Fibroblast of skin of left quadriceps (primary cell): ENCODE results near the gene TUBA3E.
"Not testable (repeated sequence)": the region's sequence is repeated elsewhere in the genome, so short reads cannot be mapped to it uniquely, and the experiment has no call there.

Experiments
- DNase-seq, 2 experiments: peaks; one replicate each; pipeline ENCODE4 v3.0.0-alpha.2; 2013; ENCODE audit warnings: low read depth in 2 of 2

Gene TUBA3E

DNA sequence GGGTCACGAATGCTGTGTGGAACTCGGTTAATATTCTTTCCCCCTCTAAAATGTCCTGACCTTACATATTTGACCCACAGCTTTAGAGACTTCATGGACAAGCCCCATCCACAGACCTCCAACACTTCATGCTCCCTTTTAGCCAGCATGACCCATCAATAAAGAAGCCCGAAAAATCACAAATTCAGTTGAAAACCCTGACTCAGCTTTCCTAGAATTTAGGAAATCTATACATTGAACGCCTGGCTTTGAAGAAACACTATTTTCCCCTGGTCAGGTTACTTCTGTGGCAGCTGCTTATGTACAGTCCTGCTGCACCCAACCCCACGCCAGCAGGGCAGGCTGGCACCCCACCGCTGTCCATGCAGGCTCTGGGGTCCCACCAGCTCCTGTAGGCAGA lies 6.9 kb downstream of the TUBA3E start:
- not testable (repeated sequence) for DNase-seq

DNA sequence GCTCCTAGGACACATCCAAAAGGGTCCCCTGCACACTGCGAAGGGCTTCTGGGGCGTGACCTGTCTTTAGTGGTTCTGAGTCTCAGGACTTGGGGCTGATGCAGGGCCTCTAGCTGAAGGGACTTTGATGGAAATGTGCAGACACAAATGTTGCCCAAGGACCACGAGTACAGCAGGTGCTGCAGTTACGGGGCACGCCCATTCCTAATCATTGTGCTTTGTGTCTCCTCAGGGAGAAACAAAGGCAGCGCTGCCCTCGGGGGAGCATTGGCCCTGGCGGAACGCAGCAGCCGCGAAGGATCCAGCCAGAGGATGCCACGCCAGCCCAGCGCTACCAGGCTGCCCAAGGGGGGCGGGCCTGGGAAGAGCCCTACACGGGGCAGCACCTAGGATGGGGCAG lies 8.0 kb downstream of the TUBA3E start:
- DNase-seq: no peak

DNA sequence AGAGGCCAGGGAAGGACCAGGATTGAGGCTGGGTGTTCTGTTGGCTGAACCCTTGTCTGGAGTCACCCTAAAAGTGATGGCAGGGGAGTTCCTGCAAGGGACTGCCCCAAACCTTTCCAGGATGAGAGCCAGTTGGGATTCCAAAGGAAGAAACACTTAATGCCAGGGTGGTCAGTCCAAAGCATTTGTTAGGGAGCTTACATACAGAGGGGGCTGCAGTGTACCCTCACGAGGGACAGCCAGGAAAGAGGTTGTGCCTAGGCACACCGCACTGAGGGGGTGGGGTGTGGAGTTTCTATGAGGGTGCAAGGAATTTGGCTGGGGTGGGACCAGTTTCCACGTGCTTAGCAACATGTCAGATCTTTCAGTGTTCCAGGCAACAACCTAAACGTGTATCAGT lies 9.3 kb downstream of the TUBA3E start:
- DNase-seq: not testable (repeated sequence)

DNA sequence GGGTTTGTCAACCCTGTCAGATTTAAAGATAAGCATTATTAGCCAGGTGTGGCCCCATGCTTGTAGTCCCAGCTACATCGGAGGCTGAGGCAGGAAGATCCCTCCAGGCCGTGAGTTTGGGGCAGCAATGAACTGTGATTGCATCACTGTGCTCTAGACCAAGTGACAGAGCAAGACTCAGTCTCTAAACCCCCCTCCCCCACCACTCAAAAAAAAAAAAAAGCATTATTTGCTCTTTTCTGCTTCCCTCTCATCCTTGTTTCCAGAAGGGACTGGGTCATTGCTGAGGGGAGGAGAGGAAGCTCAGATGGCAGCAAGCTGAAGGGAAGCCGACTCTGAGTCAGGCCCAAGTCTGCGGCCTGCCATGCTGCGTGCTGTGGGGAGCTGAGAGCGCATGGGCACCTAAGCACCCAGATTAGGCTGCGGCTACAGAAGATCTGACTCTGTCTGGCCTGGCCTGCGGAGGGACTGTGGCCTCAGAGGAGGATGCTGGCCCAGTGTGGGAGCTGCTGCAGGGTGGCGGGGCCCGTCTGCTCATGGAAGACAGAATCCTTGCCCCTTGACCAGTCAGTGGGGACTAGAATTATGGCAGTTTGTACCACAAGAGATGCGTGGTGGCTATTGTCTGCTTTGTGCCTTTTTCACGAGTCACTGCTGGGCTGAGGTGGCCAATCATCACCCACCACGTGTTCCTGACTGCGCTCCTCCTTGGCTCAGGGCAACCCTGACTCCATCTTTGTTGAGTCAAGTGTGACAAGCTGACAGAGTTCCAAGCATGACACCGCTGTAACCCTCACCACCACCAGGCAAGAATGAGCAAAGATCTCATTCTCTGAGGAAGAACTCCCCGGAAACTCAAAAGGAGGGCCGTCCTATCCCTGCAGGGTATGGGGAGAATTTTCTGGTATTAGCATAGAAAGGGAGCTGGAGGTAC lies 10.1 kb downstream of the TUBA3E start:
- DNase-seq: not testable (repeated sequence)

DNA sequence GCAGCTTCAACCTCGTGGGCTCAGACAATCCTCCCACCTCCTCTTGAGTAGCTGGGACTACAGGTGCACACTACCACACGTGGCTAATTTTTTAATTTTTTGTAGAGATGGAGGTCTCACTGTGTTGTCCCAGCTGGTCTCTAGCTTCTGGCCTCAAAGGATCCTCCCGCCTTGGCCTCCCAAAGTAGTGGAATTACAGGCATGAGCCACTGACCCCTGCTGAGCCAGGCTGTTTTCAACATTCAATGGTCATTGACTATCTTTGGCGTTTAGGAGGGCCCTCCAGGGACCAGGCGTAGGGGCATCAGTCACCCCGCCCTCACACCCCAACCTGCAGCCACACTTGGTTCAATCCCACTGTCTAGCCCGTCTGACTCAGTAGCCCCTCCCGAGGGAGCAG lies 11.0 kb downstream of the TUBA3E start:
- DNase-seq: no peak

DNA sequence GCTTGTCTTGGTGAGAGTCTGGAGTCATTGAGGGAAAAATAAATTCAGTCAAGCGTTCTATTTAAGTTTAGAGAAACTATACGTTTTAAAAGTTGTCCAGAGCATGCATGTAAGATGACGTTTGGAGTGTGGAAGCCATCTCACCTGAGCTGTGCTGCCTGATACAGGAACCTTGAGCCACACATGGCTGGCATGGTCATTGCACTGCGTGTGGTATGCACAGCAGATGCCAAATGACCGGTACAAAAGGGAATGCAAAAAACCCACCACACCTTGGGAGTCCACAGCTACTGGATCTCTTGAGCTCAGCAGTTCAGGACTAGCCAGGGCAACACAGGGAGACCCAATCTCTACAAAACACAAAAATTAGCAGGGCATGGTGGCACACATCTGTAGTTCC lies 11.8 kb downstream of the TUBA3E start:
- no peak for DNase-seq

DNA sequence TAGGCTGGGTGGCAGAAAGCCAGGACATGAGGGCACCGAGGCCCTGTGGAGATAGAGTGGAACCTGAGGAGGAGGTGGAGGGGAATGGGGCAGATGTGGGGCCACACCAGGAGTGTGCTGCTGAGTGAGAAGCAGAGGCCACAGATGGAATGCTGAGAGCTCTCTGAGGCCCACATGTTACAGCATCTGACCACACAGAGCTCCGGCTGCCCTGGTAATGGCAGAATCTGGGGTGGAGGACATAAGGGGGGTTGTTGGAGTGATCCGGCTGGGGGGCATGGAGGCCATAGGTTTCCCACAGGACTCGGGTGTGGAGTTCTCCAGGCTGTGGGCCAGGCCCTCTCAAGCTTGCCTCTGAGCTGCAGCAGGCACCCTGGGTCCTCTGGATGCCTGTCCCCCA lies 12.3 kb downstream of the TUBA3E start:
- DNase-seq: no peak

DNA sequence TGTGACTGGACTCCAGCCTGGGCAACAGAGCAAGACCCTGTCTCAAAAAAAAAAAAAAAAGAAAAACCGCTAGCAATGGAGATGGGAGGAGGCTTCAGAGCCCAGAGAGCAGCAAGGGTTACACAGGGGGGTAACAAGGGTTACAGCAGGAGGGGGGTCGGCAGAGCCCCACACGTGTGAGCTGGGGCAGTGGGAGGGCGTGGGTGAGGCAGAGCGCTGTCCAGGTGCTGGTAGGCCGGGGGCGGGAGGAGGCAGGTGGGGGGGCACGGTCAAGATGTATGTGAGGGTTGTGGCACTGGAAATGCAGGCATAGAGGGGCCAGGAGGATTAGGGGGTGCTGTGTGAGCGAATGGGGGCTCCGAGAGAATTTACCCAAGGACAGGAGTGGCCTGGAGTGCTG lies 12.8 kb downstream of the TUBA3E start:
- no peak for DNase-seq

DNA sequence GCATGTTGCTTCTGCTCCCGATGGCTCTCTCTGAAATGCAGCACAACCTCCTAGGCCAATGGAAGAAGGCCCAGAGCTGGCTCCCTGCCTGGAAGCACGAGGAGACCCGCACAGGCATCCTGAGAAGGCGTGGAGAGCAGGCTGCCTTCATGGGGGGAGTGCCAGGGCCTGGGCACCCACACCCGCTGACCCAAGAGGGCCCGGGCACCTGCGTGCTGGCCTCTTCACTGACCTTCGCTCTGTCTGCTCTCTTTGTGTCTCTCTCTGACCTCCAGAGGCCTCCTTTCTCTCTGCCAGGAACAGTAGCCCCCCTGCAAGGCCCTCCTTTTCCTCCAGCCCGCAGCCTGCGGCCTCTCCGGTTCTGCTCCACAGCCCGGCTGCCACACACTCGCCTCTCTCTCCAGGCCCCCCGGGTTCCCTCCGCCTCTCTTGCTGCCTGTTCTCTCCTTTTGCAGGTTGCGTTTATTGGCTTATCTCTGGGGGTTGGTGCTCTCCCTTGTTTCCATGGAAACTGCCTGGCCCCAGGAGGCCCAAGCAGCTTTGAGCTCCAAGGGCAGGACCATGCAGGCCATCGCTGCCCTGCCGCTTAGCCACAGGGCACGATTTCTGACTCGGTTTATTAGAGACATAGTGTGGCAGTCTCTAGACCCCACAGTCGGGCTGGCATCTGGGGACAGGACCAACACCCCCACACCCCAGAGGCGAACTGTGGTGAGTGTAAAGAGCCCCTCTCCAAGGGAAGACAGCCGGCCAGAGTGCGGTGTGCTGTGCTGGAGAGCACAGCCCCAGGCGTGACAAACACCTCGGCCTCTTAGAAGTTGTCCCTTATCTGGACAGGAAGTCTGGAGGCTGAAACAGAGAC lies 14.5 kb downstream of the TUBA3E start:
- peak; percentile 7 to 8 for DNase-seq

DNA sequence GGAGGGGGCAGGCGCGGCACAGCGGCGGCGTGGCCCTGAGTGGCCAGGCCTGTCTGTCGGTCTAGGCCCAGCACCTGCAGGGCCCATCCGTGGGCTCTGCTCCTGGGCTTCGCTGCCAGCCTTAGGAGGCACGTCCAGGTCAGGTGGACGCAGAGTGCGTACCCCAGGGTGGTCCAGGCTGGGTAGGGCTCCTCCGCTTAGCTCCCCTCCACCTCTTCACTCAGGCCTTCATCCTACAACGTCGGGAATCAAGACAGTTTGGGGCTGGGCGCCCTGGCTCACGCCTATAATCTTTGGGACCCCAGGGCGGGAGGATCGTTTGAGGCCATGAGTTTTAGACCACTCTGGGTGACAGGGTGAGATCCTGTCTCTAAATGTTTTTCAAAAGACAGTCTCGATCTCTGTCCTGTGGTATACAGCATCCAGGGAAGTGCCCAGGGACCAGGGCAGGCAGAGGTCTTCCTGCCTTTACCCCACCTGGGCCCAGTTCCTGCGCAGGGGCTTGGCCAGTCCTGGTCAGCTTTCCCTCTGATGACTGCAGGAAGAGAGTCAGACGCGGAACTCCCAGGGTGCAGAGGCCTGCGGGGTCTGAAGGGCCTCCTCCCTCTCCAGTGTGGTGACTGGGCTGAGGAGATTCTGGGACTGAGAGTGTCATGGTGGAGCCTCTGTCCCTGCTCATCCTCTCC lies 15.3 kb downstream of the TUBA3E start:
- DNase-seq: not testable (repeated sequence)

DNA sequence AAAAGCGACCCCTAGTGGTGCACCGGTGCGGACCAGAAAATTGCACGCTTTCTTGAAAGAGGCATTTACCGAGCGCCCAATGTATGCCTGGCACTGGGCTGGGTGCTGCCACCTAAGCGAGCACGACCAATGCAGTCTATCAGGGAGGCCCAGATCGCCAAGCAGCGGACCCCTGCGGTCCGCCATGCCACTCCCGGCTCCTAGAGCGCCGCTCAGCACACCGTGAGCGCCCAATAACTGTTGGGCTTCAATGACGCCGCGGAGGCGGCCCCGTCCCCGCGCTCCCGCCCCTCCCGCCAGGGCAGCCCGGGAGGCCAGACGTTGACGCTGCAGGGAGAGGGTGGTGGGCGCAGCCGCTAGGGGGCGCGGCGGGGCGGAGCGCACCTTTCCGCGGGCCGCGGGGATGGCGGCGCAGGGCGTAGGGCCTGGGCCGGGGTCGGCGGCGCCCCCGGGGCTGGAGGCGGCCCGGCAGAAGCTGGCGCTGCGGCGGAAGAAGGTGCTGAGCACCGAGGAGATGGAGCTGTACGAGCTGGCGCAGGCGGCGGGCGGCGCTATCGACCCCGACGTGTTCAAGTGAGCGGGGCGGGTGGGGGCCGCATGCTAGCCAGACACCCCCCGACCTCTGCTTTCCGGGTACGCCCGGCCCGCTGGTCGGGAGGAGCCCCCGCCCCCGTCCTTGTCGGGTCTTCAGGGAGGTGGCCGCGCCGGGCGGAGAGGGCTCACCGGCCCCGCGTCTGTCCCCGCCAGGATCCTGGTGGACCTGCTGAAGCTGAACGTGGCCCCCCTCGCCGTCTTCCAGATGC lies 16.2 kb downstream of the TUBA3E start, which contains the start of gene MZT2B:
Gene MZT2B, plus strand, starts transcription at position 383 of the 803 bp plus-strand sequence. Its CDS starts 21 bp downstream, at position 404.
- DNase-seq: peak; percentile 68 to 69

DNA sequence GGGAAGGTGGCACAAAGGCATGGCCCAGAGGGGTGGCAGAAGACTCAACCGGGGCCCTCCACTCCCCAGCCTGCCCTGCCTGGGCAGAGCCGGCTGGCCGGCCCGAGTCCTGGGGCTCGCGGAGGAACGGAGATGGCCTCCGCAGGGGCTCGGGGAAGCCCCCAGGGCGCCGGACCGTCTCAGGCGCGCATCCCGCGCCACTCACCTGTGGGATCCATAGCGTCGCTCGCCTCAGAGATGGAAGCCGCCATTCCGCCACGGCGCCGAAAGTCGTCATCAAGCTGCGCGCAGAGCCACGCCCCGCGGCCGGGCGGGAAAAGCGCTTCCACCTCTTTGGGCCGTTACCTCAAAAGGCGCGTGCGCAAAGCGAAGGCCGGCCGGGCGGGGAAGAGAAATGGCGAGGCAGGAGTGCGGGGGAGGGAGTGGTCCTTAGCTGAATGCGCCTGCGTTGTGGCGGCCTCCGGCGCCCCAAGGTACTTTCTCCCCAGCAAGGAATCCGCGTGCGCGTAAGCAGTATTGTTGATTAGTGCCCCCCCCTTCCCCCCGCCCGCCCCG lies 16.8 kb downstream of the TUBA3E start, which contains the start of gene SMPD4:
Gene SMPD4, minus strand, starts transcription at position 278 of the 555 bp plus-strand sequence. CDS start 5,010 bp downstream, outside the sequence.
- DNase-seq: peak; percentile 93 to 94

DNA sequence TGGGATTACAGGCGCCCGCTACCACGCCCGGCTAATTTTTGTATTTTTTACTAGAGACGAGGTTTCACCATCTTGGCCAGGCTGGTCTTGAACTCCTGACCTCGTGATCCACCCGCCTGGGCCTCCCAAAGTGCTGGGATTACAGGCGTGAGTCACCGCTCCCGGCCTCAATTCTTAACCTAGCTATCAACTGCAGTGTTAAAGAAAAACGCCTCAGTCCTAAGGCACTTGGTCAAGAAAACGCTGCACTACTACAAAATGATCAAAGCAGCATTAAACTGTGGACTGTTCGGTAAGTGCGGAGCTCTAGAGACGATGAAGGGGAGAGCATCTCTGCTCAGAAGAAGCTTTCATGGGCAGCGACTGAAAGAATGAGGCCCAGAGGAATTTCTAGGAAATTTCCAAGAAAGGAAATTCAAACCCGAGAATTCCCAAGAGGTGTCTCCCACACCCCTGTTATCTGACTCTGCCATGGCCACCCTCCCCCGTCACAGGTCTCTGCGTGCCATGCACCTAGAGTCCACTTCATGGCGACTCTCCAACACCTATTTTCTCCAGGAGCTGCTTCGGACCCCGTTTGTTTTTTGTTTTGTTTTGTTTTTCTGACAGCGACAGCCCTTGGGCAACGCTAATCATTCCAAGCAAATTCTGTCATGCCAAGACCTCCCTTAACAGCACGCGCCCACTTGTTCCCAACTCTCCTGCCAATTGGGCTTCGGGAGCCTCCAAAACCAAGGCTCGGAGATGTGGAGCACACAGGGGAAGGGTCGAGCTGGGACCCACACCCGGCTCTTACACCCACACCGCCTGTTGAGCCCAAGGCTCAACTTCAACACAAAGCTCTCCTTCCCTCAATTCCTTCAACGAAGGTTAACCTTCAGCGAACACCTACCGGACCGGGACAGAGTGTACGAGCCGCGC lies 17.6 kb downstream of the TUBA3E start:
- not testable (repeated sequence) for DNase-seq

DNA sequence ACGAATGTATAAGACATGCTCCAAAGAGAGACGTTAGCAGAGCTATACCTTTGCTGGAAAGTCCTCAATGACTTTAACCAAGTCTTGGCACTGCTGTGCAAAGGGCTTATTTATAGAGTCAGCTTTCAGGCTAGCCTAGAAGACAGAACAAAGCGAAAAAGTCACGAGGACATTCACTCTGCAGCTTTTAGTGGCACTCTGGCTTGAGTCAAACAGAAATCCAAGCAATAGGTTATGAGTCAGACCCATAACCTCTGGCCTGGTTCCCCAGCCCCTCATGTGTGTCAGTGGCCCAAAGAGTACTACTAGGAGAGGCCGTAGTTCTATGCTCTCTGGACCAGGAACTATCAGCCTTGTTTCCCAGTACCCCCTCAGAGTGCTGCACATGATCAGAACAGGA lies 23.4 kb downstream of the TUBA3E start:
- DNase-seq: not testable (repeated sequence)

DNA sequence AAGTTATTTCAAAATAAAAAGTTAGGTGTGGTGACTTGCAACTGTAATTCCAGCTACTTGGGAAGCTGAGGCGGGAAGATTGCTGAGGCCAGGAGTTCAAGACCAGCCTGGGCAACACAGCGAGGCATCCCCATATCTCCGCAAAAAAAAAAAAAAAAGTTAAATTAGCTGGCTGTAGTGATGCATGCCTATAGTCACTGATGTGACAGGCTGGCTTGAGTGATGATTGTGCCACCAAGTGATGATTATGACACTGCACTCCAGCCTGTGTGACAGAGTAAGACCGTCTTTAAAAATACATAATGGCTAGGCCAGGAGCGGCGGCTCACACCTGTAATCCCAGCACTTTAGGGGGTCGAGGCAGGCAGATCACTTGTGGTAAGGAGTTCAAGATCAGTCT lies 28.3 kb downstream of the TUBA3E start:
- DNase-seq: no peak

DNA sequence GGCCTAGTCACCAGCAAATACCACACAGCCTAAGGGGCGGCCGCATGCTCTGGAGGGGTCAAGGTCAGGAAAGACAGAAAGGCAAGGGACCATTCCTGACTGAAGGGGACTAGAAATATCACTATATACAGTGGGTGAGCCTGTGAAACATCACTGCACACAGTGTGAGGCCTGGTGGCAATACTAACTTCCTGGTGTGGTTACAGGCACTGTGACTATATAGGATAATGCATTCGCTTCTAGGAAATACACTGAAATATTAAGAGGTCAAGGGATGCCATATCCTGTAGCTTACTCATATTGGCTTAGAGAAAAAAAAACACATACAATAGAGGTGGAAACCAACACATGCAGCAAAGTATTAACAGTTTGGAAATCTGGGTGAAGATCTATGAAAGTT lies 29.1 kb downstream of the TUBA3E start:
- DNase-seq: not testable (repeated sequence)

DNA sequence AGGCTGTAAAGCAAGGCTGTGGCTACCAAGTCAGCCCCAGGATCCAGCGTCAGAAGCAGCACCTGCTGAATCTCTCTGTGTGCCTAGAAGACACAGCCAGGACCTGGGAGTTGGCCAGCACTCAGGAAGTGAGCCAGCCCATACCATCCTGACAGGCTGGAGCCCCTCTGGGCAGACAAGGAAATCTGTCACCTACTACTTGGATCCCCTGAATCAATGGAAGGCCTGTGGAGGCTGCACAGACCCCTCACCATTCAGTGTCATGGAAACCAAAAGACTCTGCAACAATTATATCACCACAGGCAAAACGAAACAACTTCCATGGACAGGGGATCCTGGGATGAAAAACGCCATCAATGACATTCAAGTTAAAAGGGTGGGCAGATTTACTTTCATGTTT lies 31.6 kb downstream of the TUBA3E start:
- not testable (repeated sequence) for DNase-seq

DNA sequence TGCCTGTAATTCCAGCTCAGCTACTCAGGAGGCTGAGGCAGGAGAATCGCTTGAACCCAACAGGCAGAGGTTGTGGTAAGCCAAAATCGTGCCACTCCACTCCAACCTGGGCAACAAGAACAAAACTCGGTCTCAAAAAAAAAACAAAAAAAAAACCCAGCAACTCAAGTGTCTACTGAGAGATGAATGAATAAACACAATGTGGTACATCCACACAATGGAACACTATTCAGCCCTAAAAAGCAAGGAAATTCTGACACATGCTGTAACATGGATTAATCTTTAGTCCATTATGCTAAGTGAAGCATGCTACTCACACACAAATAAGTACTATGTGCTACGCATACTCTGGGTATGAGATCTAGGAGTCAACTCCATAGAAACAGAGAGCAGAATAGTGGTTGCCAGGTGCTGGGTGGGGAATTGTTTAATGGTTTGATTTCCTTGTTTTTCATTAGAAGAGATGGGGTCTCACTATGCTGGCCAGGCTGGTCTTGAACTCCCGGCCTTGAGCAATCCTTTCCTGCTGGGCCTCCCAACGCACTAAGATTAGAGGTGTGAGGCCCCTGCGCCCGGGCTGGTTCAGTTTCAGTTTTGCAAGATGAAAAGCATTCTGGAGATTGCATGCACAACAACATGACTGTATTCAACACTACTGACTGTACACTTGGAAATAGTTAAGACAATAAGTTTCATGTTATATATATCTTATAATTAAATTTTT lies 32.8 kb downstream of the TUBA3E start:
- no peak for DNase-seq

DNA sequence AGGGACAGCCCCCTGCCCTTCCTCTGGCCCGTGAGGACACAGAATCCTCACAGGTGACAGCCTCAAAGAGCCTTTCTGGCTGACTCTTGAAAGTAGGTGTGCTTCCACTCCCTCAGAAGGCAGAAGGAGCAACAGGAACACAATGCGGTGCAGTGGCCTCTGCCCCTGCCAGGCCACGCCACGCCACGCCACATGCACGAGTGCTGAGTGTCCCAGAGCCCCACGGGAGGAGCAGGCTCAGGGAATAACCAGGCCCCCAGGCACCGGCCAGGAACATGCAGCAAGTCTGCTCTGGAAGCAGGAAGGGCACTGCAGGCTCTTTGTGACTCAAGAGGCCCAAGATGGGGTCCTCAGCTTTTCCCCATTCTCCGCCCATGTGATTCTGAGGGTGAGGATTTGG lies 35.3 kb downstream of the TUBA3E start:
- DNase-seq: no peak
